Kidney (tissue), 14 donors: ENCODE measurements around the gene LRRC72. TPM values are rescaled to one million over a fixed set of nuclear protein-coding genes. Genes with fewer than 3 reads are reported as not detected.
"Not testable (repeated sequence)": the region's sequence is repeated elsewhere in the genome, so short reads cannot be mapped to it uniquely, and the experiment has no call there.

Experiments used
- DNase-seq, 5 donors: peaks; one replicate each; pipeline ENCODE4 v3.0.0-alpha.2; 2013 to 2020
- FAIRE-seq: peaks from 2 replicates; lab custom pipeline; 2012; peaks lifted over from hg19 to GRCh38; lab: Jason Lieb, UNC
- H3K27ac ChIP-seq, 2 donors: one replicate each; pipeline ENCODE4 v1.7.0; 2013; ENCODE audit warnings: low read depth in 2 of 2, low read length in 2 of 2, inconsistent platforms in 1 of 2
- H3K27me3 ChIP-seq: one replicate; pipeline ENCODE4 v1.7.1; 2013; ENCODE audit warnings: low read length, inconsistent platforms; ENCODE audit not compliant: control insufficient read depth, insufficient read depth
- H3K36me3 ChIP-seq, 3 donors: one replicate each; pipeline versions ENCODE4 v1.7.0 to v1.7.1; 2013; ENCODE audit warnings: low read length in 3 of 3, control low read depth in 1 of 3, inconsistent platforms in 1 of 3; ENCODE audit not compliant: insufficient read depth in 3 of 3, control insufficient read depth in 2 of 3
- H3K4me1 ChIP-seq, 3 donors: one replicate each; pipeline versions ENCODE4 v1.7.0 to v1.7.1; 2013; ENCODE audit warnings: low read length in 3 of 3, inconsistent platforms in 1 of 3, low read depth in 1 of 3; ENCODE audit not compliant: control insufficient read depth in 2 of 3, insufficient read depth in 2 of 3
- H3K4me3 ChIP-seq, 3 donors: one replicate each; pipeline versions ENCODE4 v1.7.0 to v1.8.1; 2013; ENCODE audit warnings: low read length in 3 of 3, control low read depth in 1 of 3, inconsistent platforms in 1 of 3
- H3K9ac ChIP-seq, 3 donors: one replicate each; pipeline versions ENCODE4 v1.7.0 to v1.7.1; 2013; ENCODE audit warnings: low read length in 3 of 3, control low read depth in 1 of 3, inconsistent platforms in 1 of 3
- H3K9me3 ChIP-seq, 3 donors: one replicate each; pipeline versions ENCODE4 v1.7.0 to v1.7.1; 2013; ENCODE audit warnings: low read length in 3 of 3, control low read depth in 1 of 3, inconsistent platforms in 1 of 3; ENCODE audit not compliant: control insufficient read depth in 2 of 3, insufficient read depth in 1 of 3
- CTCF ChIP-seq: IDR thresholded peaks from 3 replicates; pipeline ENCODE4 v1.5.1; 2012; ENCODE audit warnings: mild to moderate bottlenecking, moderate library complexity, borderline replicate concordance; ENCODE audit not compliant: insufficient read depth; ENCODE audit errors: extremely low read depth
- intact Hi-C: fragments of 100-400 bp; cut with DNase I; formaldehyde crosslinking; loops from one replicate; pipeline ENCODE4 v1.11.1; 2022
- polyA plus RNA-seq: library from polyadenylated mRNA; stranded (reverse); fragments of 350-450 nt; fragmentation: Illumina TruSeq; extraction: RNeasy Lipid Tissue Mini Kit (QIAGEN cat#74804); gene quantifications from one replicate; pipeline ENCODE4 v1.2.3, GENCODE V29; 2014; ENCODE audit warnings: low read depth, low replicate concordance; ENCODE audit not compliant: insufficient read depth
- total RNA-seq: library from RNA; stranded (reverse); fragmentation: NEBNext Ultra II Directional; extraction: Animal tissue kit (Norgen Biotek cat#: 25700); gene quantifications from one replicate; pipeline ENCODE4 v1.2.1, GENCODE V29; 2021
- donor health status: control.
- donor health status: control.
- donor health status: control.
- donor health status: control.
- donor health status: control.
- donor health status: DM: yes; HTN: yes; CAD: no.
- donor health status: Normal renal cell carcinoma (clear cell type).

The LRRC72 gene
- total and polyA plus RNA-seq, 2 donors from 2014 or later: not detected

GRCh38 chr7:16502303-16502702 is 24.3 kb upstream of the LRRC72 start:
- Histone ChIP-seq H3K36me3 (no peaks in the 10 kb centered on the region), H3K27me3 (no peaks in the 10 kb centered on the region), H3K9ac (no peak overlapping the region), H3K4me1 (no peaks in the 10 kb centered on the region), H3K4me3 (no peak overlapping the region), H3K27ac (no peak overlapping the region), H3K9me3 (no peaks in the 10 kb centered on the region)
- intact Hi-C loops: no loop called here
- no peak for TF ChIP-seq CTCF
- FAIRE-seq (no peak), DNase-seq (no peak)

- no peak overlapping the region for H3K9ac ChIP-seq
- no peaks in the 10 kb centered on the region for H3K27me3 ChIP-seq
- no peaks in the 10 kb centered on the region for H3K4me1 ChIP-seq
- TF ChIP-seq CTCF: no peak
- DNase-seq (no peak), FAIRE-seq (no peak)
- no peak overlapping the region for H3K4me3 ChIP-seq
- no peak overlapping the region for H3K27ac ChIP-seq
- intact Hi-C loops: no loop called here
- no peaks in the 10 kb centered on the region for H3K9me3 ChIP-seq
- no peaks in the 10 kb centered on the region for H3K36me3 ChIP-seq
Measured at GRCh38 chr7:16504019-16504418, 22.6 kb upstream of the LRRC72 start.

- H3K9ac ChIP-seq, FAIRE-seq, H3K36me3 ChIP-seq, H3K9me3 ChIP-seq, intact Hi-C loops, H3K4me3 ChIP-seq, H3K27me3 ChIP-seq, DNase-seq, H3K27ac ChIP-seq, H3K4me1 ChIP-seq: not testable (repeated sequence)
Measured at GRCh38 chr7:16506422-16506821, 20.2 kb upstream of the LRRC72 start.

GRCh38 chr7:16509829-16510228 is 16.8 kb upstream of the LRRC72 start:
- Histone ChIP-seq H3K4me1 (no peaks in the 10 kb centered on the region), H3K36me3 (no peaks in the 10 kb centered on the region), H3K4me3 (no peak overlapping the region), H3K9me3 (no peaks in the 10 kb centered on the region), H3K27ac (no peak overlapping the region), H3K27me3 (no peaks in the 10 kb centered on the region), H3K9ac (no peak overlapping the region)
- intact Hi-C loops: no loop called here
- FAIRE-seq (no peak), DNase-seq (no peak)
- no peak for TF ChIP-seq CTCF
